ENCODE measurements around the gene SLC16A4. TPM values are rescaled to one million over a fixed set of nuclear protein-coding genes. Genes with fewer than 3 reads are reported as not detected.

Gene SLC16A4
- total and polyA plus RNA-seq, 2 experiments from 2014 or later = 10.7 to 16.2 TPM

GRCh38 chr1:110348771-110349170 is 42.1 kb downstream of the SLC16A4 start:
- Histone ChIP-seq H3K27ac (peak overlapping the region; percentile 24), H3K27me3 (no peaks in the 10 kb centered on the region), H3K4me2 (peak overlapping the region; percentile 39), H2AFZ (no peak overlapping the region), H3K79me2 (peaks cover 99% of the 10 kb centered on the region), H3K9me3 (ENCODE audit: low read depth) (no peaks in the 10 kb centered on the region), H3K9me2 (replicated peaks; ENCODE audit: insufficient read depth) (no peaks in the 10 kb centered on the region), H3K4me3 (no peak overlapping the region), H3K4me1 (ENCODE audit: insufficient read depth) (peaks cover 43% of the 10 kb centered on the region), H3K36me3 (replicated peaks; ENCODE audit: insufficient read depth, low read depth) (no peaks in the 10 kb centered on the region), H4K20me1 (ENCODE audit: insufficient read depth, poor library complexity, severe bottlenecking) (peaks cover 41% of the 10 kb centered on the region)
- TF ChIP-seq, protein P1, sequence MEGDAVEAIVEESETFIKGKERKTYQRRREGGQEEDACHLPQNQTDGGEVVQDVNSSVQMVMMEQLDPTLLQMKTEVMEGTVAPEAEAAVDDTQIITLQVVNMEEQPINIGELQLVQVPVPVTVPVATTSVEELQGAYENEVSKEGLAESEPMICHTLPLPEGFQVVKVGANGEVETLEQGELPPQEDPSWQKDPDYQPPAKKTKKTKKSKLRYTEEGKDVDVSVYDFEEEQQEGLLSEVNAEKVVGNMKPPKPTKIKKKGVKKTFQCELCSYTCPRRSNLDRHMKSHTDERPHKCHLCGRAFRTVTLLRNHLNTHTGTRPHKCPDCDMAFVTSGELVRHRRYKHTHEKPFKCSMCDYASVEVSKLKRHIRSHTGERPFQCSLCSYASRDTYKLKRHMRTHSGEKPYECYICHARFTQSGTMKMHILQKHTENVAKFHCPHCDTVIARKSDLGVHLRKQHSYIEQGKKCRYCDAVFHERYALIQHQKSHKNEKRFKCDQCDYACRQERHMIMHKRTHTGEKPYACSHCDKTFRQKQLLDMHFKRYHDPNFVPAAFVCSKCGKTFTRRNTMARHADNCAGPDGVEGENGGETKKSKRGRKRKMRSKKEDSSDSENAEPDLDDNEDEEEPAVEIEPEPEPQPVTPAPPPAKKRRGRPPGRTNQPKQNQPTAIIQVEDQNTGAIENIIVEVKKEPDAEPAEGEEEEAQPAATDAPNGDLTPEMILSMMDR (IDR thresholded peaks at IDR 0.05; ENCODE audit: poor library complexity) = no peak
- TF ChIP-seq EZH2phosphoT487 (IDR thresholded peaks at IDR 0.05; ENCODE audit: low read depth, severe bottlenecking, unreplicated experiment) (no peak), EZH2 (IDR thresholded peaks at IDR 0.05; ENCODE audit: borderline replicate concordance) (no peak)
- DNase-seq (ENCODE audit: low spot score) = no peak

DNA sequence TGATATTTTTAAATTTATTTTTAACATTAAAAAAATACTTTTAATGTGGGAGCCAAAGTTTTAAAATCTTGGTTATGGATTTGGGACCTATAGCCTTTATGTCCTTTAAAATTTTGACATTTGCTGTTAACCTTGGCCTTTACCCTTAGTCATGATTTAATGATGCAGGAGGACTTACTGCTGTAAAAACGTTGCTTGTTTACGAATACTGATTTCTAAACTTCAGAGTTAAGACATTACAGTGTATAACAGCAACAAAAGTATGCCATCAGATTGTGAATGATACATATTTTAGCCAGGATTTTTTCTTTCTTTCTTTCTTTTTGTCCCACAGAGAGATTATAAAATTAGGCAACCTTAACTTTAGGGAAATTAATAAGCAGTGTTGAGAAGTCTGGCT is 42.8 kb downstream of the SLC16A4 start:
- H3K79me2 ChIP-seq = peaks cover 99% of the 10 kb centered on the region
- TF ChIP-seq EZH2phosphoT487 (IDR thresholded peaks at IDR 0.05; ENCODE audit: low read depth, severe bottlenecking, unreplicated experiment) = no peak
- TF ChIP-seq, protein P1 (IDR thresholded peaks at IDR 0.05; ENCODE audit: poor library complexity) = no peak
- TF ChIP-seq EZH2 (IDR thresholded peaks at IDR 0.05; ENCODE audit: borderline replicate concordance) = no peak
- peak overlapping the region; percentile 39 for H3K4me2 ChIP-seq
- peaks cover 48% of the 10 kb centered on the region for H4K20me1 ChIP-seq (ENCODE audit: insufficient read depth, poor library complexity, severe bottlenecking)
- H3K36me3 ChIP-seq (replicated peaks; ENCODE audit: insufficient read depth, low read depth) = no peaks in the 10 kb centered on the region
- H3K27ac ChIP-seq = peak overlapping the region; percentile 24
- WGBS (ENCODE audit: low lambda C conversion rate, missing lambda C conversion rate) = 44% methylated on average over 2 of the region's 2 CpGs
- H3K27me3 ChIP-seq = no peaks in the 10 kb centered on the region
- H3K4me1 ChIP-seq (ENCODE audit: insufficient read depth) = peaks cover 51% of the 10 kb centered on the region
- H2AFZ ChIP-seq = no peak overlapping the region
- no peaks in the 10 kb centered on the region for H3K9me3 ChIP-seq (ENCODE audit: low read depth)
- no peak for DNase-seq (ENCODE audit: low spot score)
- H3K4me3 ChIP-seq = no peak overlapping the region
- no peaks in the 10 kb centered on the region for H3K9me2 ChIP-seq (replicated peaks; ENCODE audit: insufficient read depth)

GRCh38 chr1:110347182-110347893 is 43.5 kb downstream of the SLC16A4 start:
- H3K4me2 ChIP-seq = peak overlapping the region; percentile 39
- no peaks in the 10 kb centered on the region for H3K9me3 ChIP-seq (ENCODE audit: low read depth)
- no peaks in the 10 kb centered on the region for H3K36me3 ChIP-seq (replicated peaks; ENCODE audit: insufficient read depth, low read depth)
- no peak overlapping the region for H3K4me3 ChIP-seq
- no peak for DNase-seq (ENCODE audit: low spot score)
- H3K27ac ChIP-seq = peak overlapping the region; percentile 32
- H3K79me2 ChIP-seq = peaks cover 100% of the 10 kb centered on the region
- TF ChIP-seq, protein P1 (IDR thresholded peaks at IDR 0.05; ENCODE audit: poor library complexity) = no peak
- no peak for TF ChIP-seq EZH2 (IDR thresholded peaks at IDR 0.05; ENCODE audit: borderline replicate concordance)
- TF ChIP-seq EZH2phosphoT487 (IDR thresholded peaks at IDR 0.05; ENCODE audit: low read depth, severe bottlenecking, unreplicated experiment) = no peak
- WGBS (ENCODE audit: low lambda C conversion rate, missing lambda C conversion rate) = 73% methylated on average over 14 of the region's 14 CpGs
- H3K4me1 ChIP-seq (ENCODE audit: insufficient read depth) = peaks cover 58% of the 10 kb centered on the region
- H2AFZ ChIP-seq = no peak overlapping the region
- no peaks in the 10 kb centered on the region for H3K27me3 ChIP-seq
- peaks cover 55% of the 10 kb centered on the region for H4K20me1 ChIP-seq (ENCODE audit: insufficient read depth, poor library complexity, severe bottlenecking)
- no peaks in the 10 kb centered on the region for H3K9me2 ChIP-seq (replicated peaks; ENCODE audit: insufficient read depth)

All from hepatocyte (in vitro differentiated cells).